GM12878 (cell line): ENCODE measurements around the gene CUL4A. TPM values are rescaled to one million over a fixed set of nuclear protein-coding genes. Genes with fewer than 3 reads are reported as not detected.

Experiments used
- ATAC-seq: fragments of 200-7000 bp; cut with Tn5 transposase; 3 replicates; pipeline ENCODE4 v1.9.1; 2020; ENCODE audit warnings: mild to moderate bottlenecking, moderate library complexity
- BruUV-seq: library from RNA; stranded (reverse); fragments of 400-500 nt; replicated peaks from 2 replicates; lab custom pipeline; 2021; lab: Mats Ljungman, UMichigan
- CTCF ChIA-PET: fragments of 300-600 bp; sonication (Branson Sonifier 250); formaldehyde crosslinking; extraction: SDS; loops from one replicate; lab custom pipeline; 2021; ENCODE audit warnings: inconsistent platforms; lab: Yijun Ruan, JAX
- POLR2A ChIA-PET: fragments of 350-600 bp; formaldehyde crosslinking; extraction: SDS; loops from one replicate; lab custom pipeline; 2021; ENCODE audit warnings: inconsistent platforms; lab: Charles Lee
- RAD21 ChIA-PET: fragments of 300-600 bp; sonication (Branson Sonifier 250); formaldehyde crosslinking; loops from one replicate; lab custom pipeline; 2023; ENCODE audit warnings: antibody characterized with exemption; ENCODE audit not compliant: unreplicated experiment; lab: Charles Lee
- SMC1A ChIA-PET: fragments of 300-600 bp; sonication (Branson Sonifier 250); formaldehyde crosslinking; loops from one replicate; lab custom pipeline; 2023; ENCODE audit not compliant: unreplicated experiment, uncharacterized antibody; lab: Charles Lee
- DNase-seq: peaks from one replicate; pipeline ENCODE4 v3.0.0-alpha.2; 2011; ENCODE audit warnings: low read depth, low spot score
- FAIRE-seq: peaks from 3 replicates; lab custom pipeline; 2011; peaks lifted over from hg19 to GRCh38; lab: Jason Lieb, UNC
- H2AFZ ChIP-seq: 2 replicates; pipeline ENCODE4 v1.6.0; 2011; ENCODE audit warnings: low read depth, low read length, control low read depth; ENCODE audit not compliant: control insufficient read depth
- H3K27ac ChIP-seq: 2 replicates; pipeline ENCODE4 v1.5.1; 2011; ENCODE audit warnings: control low read depth; ENCODE audit not compliant: control insufficient read depth, insufficient read depth
- H3K27me3 ChIP-seq, 2 experiments: replicated peaks in 1 of 2; 2 replicates each; pipeline versions ENCODE4 v1.6.0 to v1.6.1; 2011; ENCODE audit warnings: low read length in 1 of 2; ENCODE audit not compliant: control insufficient read depth in 2 of 2, insufficient read depth in 2 of 2
- H3K36me3 ChIP-seq, 2 experiments: 2 replicates each; pipeline ENCODE4 v1.5.1; 2011; ENCODE audit warnings: low read length in 1 of 2; ENCODE audit not compliant: control insufficient read depth in 2 of 2, insufficient read depth in 2 of 2
- H3K4me1 ChIP-seq: 2 replicates; pipeline ENCODE4 v1.6.1; 2011; ENCODE audit warnings: mild to moderate bottlenecking, low read length, moderate library complexity, mixed read lengths; ENCODE audit not compliant: control insufficient read depth, insufficient read depth
- H3K4me2 ChIP-seq: 2 replicates; pipeline ENCODE4 v1.6.0; 2011; ENCODE audit warnings: control low read depth; ENCODE audit not compliant: control insufficient read depth, insufficient read depth
- H3K4me3 ChIP-seq: fragments of 200-600 bp; sonication (generic); 2 replicates; pipeline ENCODE4 v1.5.1; 2016
- H3K79me2 ChIP-seq: 2 replicates; pipeline ENCODE4 v1.6.0; 2011; ENCODE audit warnings: low read length; ENCODE audit not compliant: control insufficient read depth, insufficient read depth
- H3K9ac ChIP-seq: 2 replicates; pipeline ENCODE4 v1.8.0; 2011; ENCODE audit warnings: low read length, control low read depth, mixed read lengths; ENCODE audit not compliant: control insufficient read depth, insufficient read depth
- H3K9me3 ChIP-seq: replicated peaks from 3 replicates; pipeline ENCODE4 v1.5.1; 2011; ENCODE audit warnings: mild to moderate bottlenecking, low read length; ENCODE audit not compliant: control insufficient read depth, insufficient read depth
- H4K20me1 ChIP-seq: 2 replicates; pipeline ENCODE4 v1.6.0; 2011; ENCODE audit not compliant: control insufficient read depth, insufficient read depth
- BACH1 ChIP-seq: fragments of 450-650 bp; IDR thresholded peaks from 2 replicates; pipeline ENCODE4 v1.6.1; 2017; ENCODE audit warnings: mild to moderate bottlenecking, borderline replicate concordance
- CUX1 ChIP-seq: IDR thresholded peaks from 2 replicates; pipeline ENCODE4 v1.6.1; 2012; ENCODE audit warnings: improper control_type of control experiment, low read depth, low read length; ENCODE audit not compliant: insufficient replicate concordance
- HCFC1 ChIP-seq: fragments of 150-350 bp; IDR thresholded peaks from 2 replicates; pipeline ENCODE4 v1.6.1; 2014; ENCODE audit warnings: low read length
- IKZF1 ChIP-seq: fragments of 450-650 bp; conservative IDR thresholded peaks from 2 replicates; pipeline ENCODE4 v1.6.1; 2017; ENCODE audit warnings: antibody characterized with exemption, mild to moderate bottlenecking
- POLR2A ChIP-seq: IDR thresholded peaks from 2 replicates; pipeline ENCODE4 v1.6.1; 2011; ENCODE audit warnings: low read depth, mild to moderate bottlenecking, low read length
- RAD51 ChIP-seq: fragments of 450-650 bp; IDR thresholded peaks from 2 replicates; pipeline ENCODE4 v1.6.1; 2016; ENCODE audit warnings: moderate library complexity, mild to moderate bottlenecking, inconsistent platforms
- SMC3 ChIP-seq: IDR thresholded peaks from 2 replicates; pipeline ENCODE4 v1.6.1; 2011; ENCODE audit warnings: low read length, improper control_type of control experiment, borderline replicate concordance
- TCF12 ChIP-seq: IDR thresholded peaks from 2 replicates; pipeline ENCODE4 v1.6.1; 2011; ENCODE audit warnings: low read depth, mild to moderate bottlenecking, low read length
- ZNF217 ChIP-seq: fragments of 450-650 bp; IDR thresholded peaks from 2 replicates; pipeline ENCODE4 v1.6.1; 2017; ENCODE audit warnings: antibody characterized with exemption, mild to moderate bottlenecking
- WGBS: methylation state at CpG from one replicate; pipeline ENCODE4 v1.1.6; 2016; ENCODE audit warnings: low lambda C conversion rate; ENCODE audit not compliant: insufficient replicate concordance, insufficient coverage; ENCODE audit errors: missing lambda C conversion rate; 5-methylcytosine and 5-hydroxymethylcytosine counted together
- in situ Hi-C: fragments of 300-500 bp; cut with MboI; formaldehyde crosslinking; loops from 9 replicates; pipeline ENCODE4 v1.14.3; 2018; ENCODE audit warnings: mixed read lengths
- intact Hi-C: fragments of 100-400 bp; cut with micrococcal nuclease; formaldehyde crosslinking; loops from one replicate; pipeline ENCODE4 v1.14.2; 2022; ENCODE audit not compliant: unreplicated experiment
- polyA plus RNA-seq, 11 experiments: library from polyadenylated mRNA; depleted of rRNA in 4 of 11; unstranded in 6 of 11; stranded (reverse) in 5 of 11; fragments of >200 nt; fragmentation: Nextera tagmentation in 4 of 11; fragmentation: Illumina TruSeq in 1 of 11; extraction: Ambion mirVana in 4 of 11; extraction: Trizol in 1 of 11; gene quantifications; 1 replicate in 1 of 11; 2 replicates in 10 of 11; pipeline versions ENCODE4 v1.2.1 to v1.2.3, GENCODE V29; 2011 to 2016; ENCODE audit warnings: inconsistent platforms in 2 of 11, missing spikeins in 2 of 11, low read depth in 1 of 11
- total RNA-seq, 4 experiments: library from RNA; depleted of rRNA in 3 of 4; stranded (reverse); fragments of >200 nt in 3 of 4; fragmentation: Illumina TruSeq in 1 of 4; extraction: Trizol in 1 of 4; gene quantifications; 2 replicates each; pipeline versions ENCODE4 v1.2.1 to v1.2.3, GENCODE V29; 2013 to 2021

The CUL4A gene
- total and polyA plus RNA-seq, 10 of the 15 experiments (the other 5 are each of a cell fraction or from before 2014, with no cell fraction given) = 19.7 to 74.3 (median 55.6) TPM

- TF ChIP-seq BACH1 (no peak), POLR2A (no peak), IKZF1 (no peak), HCFC1 (no peak)
Measured at GRCh38 chr13:113273321-113273720, 63.9 kb downstream of the CUL4A start (continued).

- CTCF ChIA-PET = interaction anchor here (1.2 kb wide), 1 partner anchor 119 kb away, joined by 4 read pairs; no protein-coding TSS in a partner anchor
- RAD21 ChIA-PET = interaction anchor here (0.9 kb wide), 1 partner anchor 120 kb away, joined by 5 read pairs; no protein-coding TSS in a partner anchor
- no peak for TF ChIP-seq TCF12
- Histone ChIP-seq H3K4me2 (no peak overlapping the region), H3K36me3 (no peaks in the 10 kb centered on the region), H3K4me3 (no peak overlapping the region), H3K9ac (no peak overlapping the region), H4K20me1 (no peaks in the 10 kb centered on the region), H3K9me3 (no peaks in the 10 kb centered on the region), H3K27me3 (no peaks in the 10 kb centered on the region), H2AFZ (no peak overlapping the region), H3K27ac (no peak overlapping the region), H3K4me1 (no peaks in the 10 kb centered on the region), H3K79me2 (no peaks in the 10 kb centered on the region)
- FAIRE-seq = no peak
- SMC1A ChIA-PET = no interaction called here
- 79% methylated on average over 15 of the region's 15 CpGs for WGBS
- intact Hi-C loops (no loop called here), in situ Hi-C loops (no loop called here)
- no TSS peak for BruUV-seq
- POLR2A ChIA-PET = no interaction called here
- no peak for ATAC-seq
- no peak for DNase-seq
Measured at GRCh38 chr13:113273851-113274590, 64.6 kb downstream of the CUL4A start.

- intact Hi-C loops = loop anchor here (1.0 kb wide), 1 partner anchor 120 kb away; no protein-coding TSS in a partner anchor
- H3K27me3 ChIP-seq = no peaks in the 10 kb centered on the region
- no peak overlapping the region for H3K4me3 ChIP-seq
- H3K36me3 ChIP-seq = no peaks in the 10 kb centered on the region
- H3K79me2 ChIP-seq = no peaks in the 10 kb centered on the region
- no peaks in the 10 kb centered on the region for H4K20me1 ChIP-seq
- SMC1A ChIA-PET = no interaction called here
- DNase-seq (no peak), FAIRE-seq (no peak), ATAC-seq (no peak)
- BruUV-seq = no TSS peak
- no peak overlapping the region for H2AFZ ChIP-seq
- WGBS = 69% methylated on average over 3 of the region's 3 CpGs
- H3K9me3 ChIP-seq = no peaks in the 10 kb centered on the region
- H3K9ac ChIP-seq = no peak overlapping the region
- no peak overlapping the region for H3K27ac ChIP-seq
- no peaks in the 10 kb centered on the region for H3K4me1 ChIP-seq
- H3K4me2 ChIP-seq = no peak overlapping the region
- POLR2A ChIA-PET = no interaction called here
- RAD21 ChIA-PET = interaction anchor here (0.9 kb wide), 1 partner anchor 119 kb away, joined by 5 read pairs; no protein-coding TSS in a partner anchor
- CTCF ChIA-PET = interaction anchor here (1.2 to 1.8 kb wide), 2 partner anchors 119 to 222 kb away, joined by 3 to 4 read pairs; no protein-coding TSS in a partner anchor
- in situ Hi-C loops = no loop called here
- TF ChIP-seq RAD51 = no peak
- no peak for TF ChIP-seq ZNF217
- TF ChIP-seq CUX1 = no peak
- no peak for TF ChIP-seq HCFC1
- TF ChIP-seq TCF12 = no peak
- TF ChIP-seq SMC3 = no peak
Measured at GRCh38 chr13:113274721-113275120, 65.3 kb downstream of the CUL4A start.
